ENCODE data around the gene SEC24D.

SEC24D gene

GRCh38 chr4:118684873-118685811 is 150.8 kb downstream of the SEC24D start, which contains the start of gene METTL14:
TSS of gene METTL14 (plus strand) at chr4:118685392. CDS start at chr4:118685535, 143 bp downstream.
- DNase-seq = peak; percentile 87 to 93

- DNase-seq = peak; percentile 15 to 25
Measured at GRCh38 chr4:118683513-118683912, 152.4 kb downstream of the SEC24D start.

- no peak for DNase-seq
Measured at GRCh38 chr4:118682928-118683327, 153.0 kb downstream of the SEC24D start.

GRCh38 chr4:118680808-118681207 is 155.1 kb downstream of the SEC24D start:
- DNase-seq = no peak

GRCh38 chr4:118676128-118676527 is 159.8 kb downstream of the SEC24D start:
- no peak for DNase-seq

Measured in NCI-H1930 (cell line).